Medulla oblongata (tissue), 1 donor: ENCODE data around the gene RAD54L.
"Not testable (repeated sequence)": the region's sequence is repeated elsewhere in the genome, so short reads cannot be mapped to it uniquely, and the experiment has no call there.

Experiments
- DNase-seq: peaks from one replicate; pipeline ENCODE4 v3.0.0-alpha.2; 2015; ENCODE audit errors: extremely low spot score

The RAD54L gene

DNA sequence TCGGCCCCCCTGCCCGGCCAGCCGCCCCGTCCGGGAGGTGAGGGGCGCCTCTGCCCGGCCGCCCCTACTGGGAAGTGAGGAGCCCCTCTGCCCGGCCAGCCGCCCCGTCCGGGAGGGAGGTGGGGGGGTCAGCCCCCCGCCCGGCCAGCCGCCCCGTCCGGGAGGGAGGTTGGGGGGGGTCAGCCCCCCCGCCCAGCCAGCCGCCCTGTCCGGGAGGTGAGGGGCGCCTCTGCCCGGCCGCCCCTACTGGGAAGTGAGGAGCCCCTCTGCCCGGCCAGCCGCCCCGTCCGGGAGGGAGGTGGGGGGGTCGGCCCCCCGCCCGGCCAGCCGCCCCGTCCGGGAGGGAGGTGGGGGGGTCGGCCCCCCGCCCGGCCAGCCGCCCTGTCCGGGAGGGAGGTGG lies 5.8 kb upstream of the RAD54L start:
- DNase-seq = not testable (repeated sequence)

DNA sequence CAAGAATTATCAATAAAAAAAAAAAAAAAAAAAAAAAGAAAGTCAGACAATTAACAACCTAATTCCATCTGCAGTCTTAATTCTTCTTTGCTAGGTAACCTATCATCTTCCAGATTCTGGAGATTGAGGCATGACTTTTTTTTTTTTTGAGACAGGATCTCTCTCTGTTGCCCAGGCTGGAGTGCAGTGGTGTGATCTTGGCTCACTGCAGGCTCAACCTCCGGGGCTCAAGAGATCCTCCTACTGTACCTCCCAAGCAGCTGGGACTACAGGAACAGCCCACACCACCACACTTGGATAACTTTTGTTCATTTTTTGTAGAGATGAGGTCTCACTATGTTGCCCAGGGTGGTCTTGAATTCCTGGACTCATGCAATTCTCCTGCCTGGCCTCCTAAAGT lies 4.6 kb upstream of the RAD54L start:
- no peak for DNase-seq

- DNase-seq = not testable (repeated sequence)
Measured at GRCh38 chr1:46243831-46244230, 3.7 kb upstream of the RAD54L start.

DNA sequence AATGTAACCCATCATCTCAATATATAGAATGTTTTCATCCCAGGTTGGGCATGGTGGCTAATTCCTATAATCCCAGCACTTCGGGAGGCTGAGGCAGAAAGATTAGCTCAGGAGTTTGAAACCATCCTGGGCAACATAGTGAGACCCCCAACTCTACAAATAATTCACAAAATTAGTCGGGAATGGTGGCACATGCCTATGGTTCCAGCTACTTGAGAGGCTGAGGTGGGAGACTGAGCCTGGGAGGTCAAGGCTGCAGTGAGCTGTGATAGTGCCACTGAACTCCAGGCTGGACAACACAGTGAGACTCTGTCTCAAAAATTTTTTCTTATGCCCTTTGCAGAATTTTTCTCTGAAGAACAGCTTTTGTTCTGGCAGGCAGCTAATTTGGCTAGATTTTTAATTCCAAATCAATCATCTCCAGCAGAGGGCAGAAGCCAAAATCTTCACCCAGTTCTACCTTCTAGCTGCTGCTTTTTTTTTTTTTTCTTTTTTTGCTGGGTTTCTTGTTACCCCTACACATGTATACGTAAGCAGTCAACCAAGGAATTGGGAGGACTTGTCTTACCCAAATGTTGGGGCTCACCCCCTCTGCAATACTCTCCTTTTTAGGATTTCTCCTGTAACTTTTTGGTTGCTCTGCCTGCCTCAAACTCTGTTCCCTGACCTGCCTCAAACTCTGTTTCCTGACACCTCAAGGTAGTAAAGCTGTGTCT lies 2.7 kb upstream of the RAD54L start:
- DNase-seq = no peak

GRCh38 chr1:46246136-46246535 lies 1.4 kb upstream of the RAD54L start:
- DNase-seq = not testable (repeated sequence)

- DNase-seq = no peak
Measured at GRCh38 chr1:46246548-46247435, 771 bp upstream of the RAD54L start.

- no peak for DNase-seq
Measured at GRCh38 chr1:46248122-46248920, 758 bp downstream of the RAD54L start.

GRCh38 chr1:46254668-46255067 lies 7.1 kb downstream of the RAD54L start:
- no peak for DNase-seq

GRCh38 chr1:46256523-46256922 lies 9.0 kb downstream of the RAD54L start:
- no peak for DNase-seq

DNA sequence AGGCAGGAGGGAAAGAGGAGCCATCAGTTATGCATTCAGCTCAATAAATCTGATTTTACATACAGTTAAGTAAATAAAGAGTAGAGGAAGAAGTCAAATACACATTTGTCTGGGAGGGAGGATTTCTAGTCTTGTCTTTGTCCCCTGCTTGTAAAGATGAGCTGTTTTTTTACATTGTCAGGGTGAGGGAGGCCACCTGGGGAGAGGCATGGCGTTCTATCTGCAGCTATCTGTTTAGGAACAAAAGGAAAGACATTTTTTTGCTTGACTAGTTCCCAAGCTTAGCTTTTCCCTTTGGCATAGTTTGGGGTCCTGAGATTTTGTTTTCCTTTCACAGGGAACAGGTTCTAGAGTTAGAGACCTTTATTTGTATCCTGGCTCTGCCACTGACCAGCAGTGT lies 14.9 kb downstream of the RAD54L start:
- DNase-seq = no peak

DNA sequence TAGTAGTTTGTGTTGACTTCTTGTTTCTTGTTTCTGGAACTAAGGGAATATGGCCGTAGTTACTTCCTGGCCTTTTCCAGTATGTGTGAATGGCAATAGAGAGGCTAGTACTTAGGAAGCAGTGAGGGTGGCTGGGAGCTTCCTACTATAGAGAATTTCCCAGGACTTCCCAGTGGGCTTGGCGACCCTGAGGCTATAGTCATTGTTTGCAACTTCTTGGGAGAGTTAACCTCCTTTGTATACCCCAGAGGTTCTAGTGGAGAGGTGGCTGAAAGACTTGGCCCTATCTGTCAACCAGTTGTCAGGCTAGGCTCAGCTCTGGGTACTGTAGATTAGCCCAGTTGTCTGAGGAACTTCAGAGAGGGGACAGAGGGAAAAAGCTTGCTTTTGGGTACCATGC lies 15.6 kb downstream of the RAD54L start:
- no peak for DNase-seq

DNA sequence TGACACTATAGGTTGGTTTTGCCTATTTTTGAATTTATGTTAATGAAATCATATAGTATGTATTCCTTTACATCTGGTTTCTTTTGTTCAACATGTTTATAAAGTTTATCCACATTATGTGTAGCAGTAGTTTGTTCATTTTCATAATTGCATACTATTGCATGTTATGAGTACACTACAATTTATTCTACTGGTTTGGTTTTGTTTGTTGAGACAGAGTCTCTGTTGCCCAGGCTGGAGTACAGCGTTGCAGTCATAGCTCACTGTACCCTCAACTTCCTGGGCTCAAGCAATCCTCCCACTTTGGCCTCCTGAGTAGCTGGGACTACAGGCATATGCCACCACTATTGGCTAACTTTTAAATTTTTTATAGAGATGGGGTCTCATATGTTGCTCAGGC lies 21.0 kb downstream of the RAD54L start:
- DNase-seq = no peak

DNA sequence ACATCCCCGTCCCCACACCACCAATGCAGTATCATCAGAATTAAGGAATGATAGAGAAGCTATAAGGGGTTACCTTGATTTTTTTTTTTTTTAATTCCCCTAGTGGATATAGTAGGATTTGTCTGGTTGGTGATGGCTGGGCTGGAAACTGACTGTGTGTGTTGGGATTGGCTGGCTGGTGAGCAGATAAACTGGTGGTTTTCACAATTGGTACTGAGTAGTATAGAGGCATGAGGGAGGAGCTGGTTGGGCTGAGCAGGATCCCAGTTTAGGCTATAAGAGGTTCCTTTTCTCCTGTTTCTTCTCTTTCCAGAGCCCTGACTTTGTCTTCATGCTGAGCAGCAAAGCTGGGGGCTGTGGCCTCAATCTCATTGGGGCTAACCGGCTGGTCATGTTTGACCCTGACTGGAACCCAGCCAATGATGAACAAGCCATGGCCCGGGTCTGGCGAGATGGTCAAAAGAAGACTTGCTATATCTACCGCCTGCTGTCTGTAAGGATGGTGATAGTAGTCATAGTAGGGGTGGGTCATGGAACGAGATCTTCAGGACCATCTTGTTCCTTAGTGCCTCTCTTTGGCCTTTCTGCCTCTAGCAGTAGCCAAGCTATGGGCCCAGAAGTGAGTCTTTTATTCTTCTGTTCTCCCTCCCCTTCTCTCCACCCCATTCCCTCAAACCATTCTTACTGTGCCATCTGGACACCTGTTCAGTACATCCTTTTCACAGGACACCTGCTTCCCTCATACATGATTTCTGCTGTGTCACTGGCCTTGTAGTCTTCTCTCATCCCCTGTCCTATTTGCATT lies 26.9 kb downstream of the RAD54L start:
- DNase-seq = no peak

DNA sequence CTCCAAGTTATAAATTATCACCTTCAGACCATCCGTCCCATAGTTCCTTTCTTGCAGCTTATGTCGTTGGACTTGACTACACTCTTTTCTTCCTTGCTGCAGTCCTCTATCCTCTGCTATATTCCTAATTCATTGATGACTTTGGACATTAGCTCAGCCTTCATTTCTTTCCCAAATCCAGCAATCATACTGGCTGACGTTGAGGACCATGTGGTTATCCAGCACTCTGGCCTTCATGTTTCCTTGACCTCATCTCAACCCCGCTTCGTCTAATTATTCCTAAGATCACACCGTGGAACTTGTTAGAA lies 27.4 kb downstream of the RAD54L start:
- DNase-seq = no peak

DNA sequence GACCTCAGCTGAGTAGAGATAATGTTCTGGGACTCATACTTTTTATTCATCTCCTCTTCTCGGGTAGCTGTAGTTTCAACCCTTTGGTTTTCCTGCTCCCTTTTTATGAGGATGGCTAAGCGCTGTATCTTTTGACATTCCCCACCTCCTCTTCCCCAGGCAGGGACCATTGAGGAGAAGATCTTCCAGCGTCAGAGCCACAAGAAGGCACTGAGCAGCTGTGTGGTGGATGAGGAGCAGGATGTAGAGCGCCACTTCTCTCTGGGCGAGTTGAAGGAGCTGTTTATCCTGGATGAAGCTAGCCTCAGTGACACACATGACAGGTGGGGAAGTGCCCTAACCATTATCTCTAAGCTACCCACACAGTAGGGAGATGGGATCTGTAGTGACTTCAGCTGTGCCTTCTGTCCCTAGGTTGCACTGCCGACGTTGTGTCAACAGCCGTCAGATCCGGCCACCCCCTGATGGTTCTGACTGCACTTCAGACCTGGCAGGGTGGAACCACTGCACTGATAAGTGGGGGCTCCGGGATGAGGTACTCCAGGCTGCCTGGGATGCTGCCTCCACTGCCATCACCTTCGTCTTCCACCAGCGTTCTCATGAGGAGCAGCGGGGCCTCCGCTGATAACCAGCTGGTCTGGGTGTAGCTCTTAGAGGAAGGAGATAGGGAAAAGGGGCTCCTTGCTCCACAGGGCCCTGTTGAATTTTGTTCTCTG lies 30.3 kb downstream of the RAD54L start:
- no peak for DNase-seq

DNA sequence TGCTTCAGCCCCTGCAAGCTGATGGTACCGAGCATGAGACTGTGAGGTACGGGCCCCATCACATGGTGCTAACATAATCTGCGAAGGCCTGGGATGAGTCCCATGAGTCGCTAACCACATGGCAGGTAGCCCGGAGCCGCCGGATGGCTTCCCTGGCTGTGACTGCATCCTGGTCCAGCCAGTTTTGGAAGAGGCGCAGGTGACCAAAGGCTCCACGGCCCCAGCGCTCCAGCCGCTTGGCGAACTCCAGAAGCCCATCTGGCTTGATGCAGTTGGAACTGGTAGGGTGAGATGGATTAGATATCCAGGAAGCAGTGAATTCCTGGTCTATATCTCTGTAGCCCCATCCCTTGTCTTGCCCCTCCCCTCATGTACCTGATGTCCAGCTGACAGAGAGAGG lies 31.2 kb downstream of the RAD54L start:
- DNase-seq = no peak

GRCh38 chr1:46280092-46280491 lies 32.5 kb downstream of the RAD54L start:
- DNase-seq = no peak

DNA sequence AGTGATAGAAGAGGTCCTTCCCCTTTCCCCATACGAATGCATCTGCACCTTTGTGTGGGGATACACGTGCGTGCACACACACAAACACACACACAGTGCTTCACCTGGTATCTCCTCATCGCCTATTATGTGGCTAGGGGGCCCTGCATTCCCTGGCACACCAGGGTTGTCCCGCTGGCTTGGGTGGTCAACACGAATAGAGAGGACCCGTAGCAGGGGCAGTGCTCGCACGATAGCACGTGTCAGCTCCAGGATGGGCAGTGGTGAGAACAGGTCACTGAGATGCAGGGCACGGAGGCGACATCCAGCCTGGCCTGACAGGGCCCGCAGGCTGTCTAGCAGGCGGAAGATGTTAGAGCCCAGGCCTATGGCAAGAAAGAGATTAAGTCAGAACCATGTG lies 33.5 kb downstream of the RAD54L start:
- DNase-seq = no peak

DNA sequence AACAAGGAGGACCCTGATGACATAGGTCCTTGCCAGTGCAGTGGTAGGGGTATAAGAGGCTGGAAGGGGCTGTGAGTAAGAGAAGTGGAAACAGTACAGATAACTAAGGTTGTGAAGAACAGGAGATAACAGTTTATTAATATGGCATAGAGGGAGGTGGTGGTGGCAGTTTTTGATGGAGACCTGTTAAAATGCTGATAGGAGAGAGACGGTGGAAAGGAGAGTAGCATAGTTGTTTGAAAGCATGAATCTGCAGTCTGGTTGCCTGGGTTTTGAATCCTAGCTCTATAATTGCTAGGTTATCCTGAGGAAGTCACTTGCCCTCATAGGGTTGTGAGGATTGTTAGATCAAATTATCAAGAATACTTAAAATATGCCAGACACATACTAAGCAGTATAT lies 36.5 kb downstream of the RAD54L start:
- no peak for DNase-seq

DNA sequence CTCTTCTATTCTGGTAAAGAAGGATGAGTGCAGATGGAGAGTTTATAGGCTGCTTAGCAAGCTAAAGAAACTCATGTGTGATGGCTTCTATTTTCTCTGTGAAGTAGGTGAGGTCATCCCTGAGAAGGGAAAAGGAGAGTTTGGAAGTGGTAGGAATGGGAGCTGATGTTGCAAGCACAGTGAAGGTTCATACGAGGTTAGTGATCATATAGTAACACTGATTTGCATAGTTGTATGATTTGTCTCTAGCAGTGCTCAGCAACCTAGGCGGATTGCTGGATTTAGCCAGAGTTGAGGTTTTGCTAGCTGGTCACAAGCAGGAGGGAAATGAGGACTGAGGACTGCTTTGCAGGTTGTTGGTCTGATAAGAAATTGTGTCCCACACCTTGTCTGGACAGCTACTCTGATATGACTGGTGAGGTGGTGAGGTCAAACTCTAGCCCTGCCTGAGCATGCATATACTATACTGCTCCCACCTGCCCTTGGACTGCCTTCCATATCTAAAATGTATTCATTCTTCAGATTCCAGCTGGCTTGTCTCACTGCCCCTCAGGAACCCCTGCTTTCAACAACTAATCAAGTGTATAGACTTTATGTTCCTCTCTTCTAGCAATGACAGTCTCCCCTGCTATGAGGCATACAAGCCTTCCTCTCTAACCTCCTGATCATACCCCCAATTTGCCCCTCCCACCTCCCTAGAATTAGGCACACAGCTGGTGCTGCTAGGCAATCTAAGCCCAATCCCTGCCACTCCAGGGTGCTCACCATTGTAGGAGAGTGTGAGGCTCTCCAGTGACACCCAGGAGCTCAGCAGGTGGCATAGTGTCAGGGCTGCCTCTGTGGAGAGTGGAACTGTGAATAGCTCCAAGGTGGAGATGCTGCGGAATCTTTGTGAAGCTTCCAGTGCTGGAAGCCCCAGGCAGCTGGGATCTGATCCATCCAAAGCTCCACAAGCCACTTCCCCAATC lies 37.3 kb downstream of the RAD54L start:
- no peak for DNase-seq
